ENCODE measurements around the gene NUPR1. TPM values are rescaled to one million over a fixed set of nuclear protein-coding genes. Genes with fewer than 3 reads are reported as not detected.

NUPR1 gene
- total and polyA plus RNA-seq, 2 of the 13 experiments (the other 11 are each of a cell fraction or from before 2014, with no cell fraction given), result 18.0 to 25.6 TPM

GRCh38 chr16:28526201-28527099, 12.3 kb downstream of the NUPR1 start (continued):
- TF ChIP-seq ZNF414 (CRISPR knock-in tag; IDR thresholded peaks at IDR 0.05) (peak; percentile 52; the same call in 1 of the 2 replicates), KDM4B (CRISPR knock-in tag; IDR thresholded peaks at IDR 0.05) (peak; percentile 77), ZNF777 (CRISPR knock-in tag; IDR thresholded peaks at IDR 0.05) (no peak; the same call in 1 of the 2 replicates), RXRB (CRISPR knock-in tag; IDR thresholded peaks at IDR 0.05; ENCODE audit: borderline replicate concordance) (peak; percentile 97), E2F2 (CRISPR knock-in tag; IDR thresholded peaks at IDR 0.05; ENCODE audit: borderline replicate concordance) (no peak; the same call in 1 of the 2 replicates), RBM39 (IDR thresholded peaks at IDR 0.05; ENCODE audit: low read depth, low read length, poor library complexity, severe bottlenecking) (no peak), ZNF7 (CRISPR knock-in tag; IDR thresholded peaks at IDR 0.05) (no peak; the same call in 1 of the 2 replicates), ZFYVE20 (CRISPR knock-in tag; IDR thresholded peaks at IDR 0.05; ENCODE audit: borderline replicate concordance, low read depth) (no peak), BATF2 (CRISPR knock-in tag; IDR thresholded peaks at IDR 0.05) (no peak), ZNF430 (CRISPR knock-in tag; IDR thresholded peaks at IDR 0.05) (no peak; the same call in 1 of the 2 replicates), EZH2 (conservative IDR thresholded peaks at IDR 0.05; ENCODE audit: low read depth, low read length) (no peak), ZNF138 (CRISPR knock-in tag; IDR thresholded peaks at IDR 0.05; ENCODE audit: low read depth) (no peak), RARG (CRISPR knock-in tag; IDR thresholded peaks at IDR 0.05; ENCODE audit: low read depth) (no peak; the same call in 1 of the 2 replicates), IRF2 (CRISPR knock-in tag; IDR thresholded peaks at IDR 0.05) (peak; percentile 85), ZNF790 (CRISPR knock-in tag; IDR thresholded peaks at IDR 0.05; ENCODE audit: borderline replicate concordance) (no peak; the same call in 1 of the 2 replicates), ZNF136 (CRISPR knock-in tag; IDR thresholded peaks at IDR 0.05; ENCODE audit: low read depth) (peak; percentile 90), ZNF772 (CRISPR knock-in tag; IDR thresholded peaks at IDR 0.05) (peak; percentile 74; the same call in 1 of the 2 replicates), ZNF672 (CRISPR knock-in tag; IDR thresholded peaks at IDR 0.05) (no peak), MATR3 (CRISPR knock-in tag; IDR thresholded peaks at IDR 0.05) (no peak), ZNF296 (CRISPR knock-in tag; conservative IDR thresholded peaks at IDR 0.05) (no peak), STAT6 (CRISPR knock-in tag; IDR thresholded peaks at IDR 0.05; ENCODE audit: borderline replicate concordance) (peak; percentile 95), ZNF607 (CRISPR knock-in tag; IDR thresholded peaks at IDR 0.05; ENCODE audit: borderline replicate concordance) (peak; percentile 72; the same call in 1 of the 2 replicates), SRSF1 (optimal IDR thresholded peaks at IDR 0.05; ENCODE audit: low read depth, low read length) (no peak), SATB2 (CRISPR knock-in tag; IDR thresholded peaks at IDR 0.05) (no peak), RBM22 (optimal IDR thresholded peaks at IDR 0.05; ENCODE audit: low read length) (no peak)
